Heart right ventricle (tissue), 16 donors: Measurements from ENCODE around the gene TFB2M. TPM values are rescaled to one million over a fixed set of nuclear protein-coding genes. Genes with fewer than 3 reads are reported as not detected.

ENCODE experiments used
- ATAC-seq, 8 donors: fragments of 200-7000 bp; cut with Tn5 transposase; one replicate each; pipeline ENCODE4 v1.9.1; 2020; ENCODE audit warnings: mild to moderate bottlenecking in 8 of 8, moderate library complexity in 8 of 8, moderate number of reproducible peaks in 1 of 8
- DNase-seq, 2 donors: peaks; one replicate each; pipeline ENCODE4 v3.0.0-alpha.2; 2020
- H3K27ac ChIP-seq, 10 donors: fragments of 200-600 bp; sonication (generic) in 2 of 10; one replicate each; pipeline versions ENCODE4 v1.5.0 to v1.8.0; 2020 to 2022; ENCODE audit warnings: mild to moderate bottlenecking in 3 of 10
- H3K27me3 ChIP-seq, 7 donors: fragments of 200-600 bp; one replicate each; pipeline ENCODE4 v1.8.0; 2021 to 2022; ENCODE audit warnings: mild to moderate bottlenecking in 2 of 7
- H3K36me3 ChIP-seq, 9 donors: fragments of 200-600 bp; sonication (generic) in 1 of 9; one replicate each; pipeline versions ENCODE4 v1.5.0 to v1.8.0; 2020 to 2022; ENCODE audit warnings: mild to moderate bottlenecking in 2 of 9
- H3K4me1 ChIP-seq, 9 donors: fragments of 200-600 bp; sonication (generic) in 1 of 9; one replicate each; pipeline versions ENCODE4 v1.5.0 to v1.8.0; 2020 to 2022; ENCODE audit warnings: mild to moderate bottlenecking in 4 of 9
- H3K4me3 ChIP-seq, 10 donors: fragments of 200-600 bp; sonication (generic) in 2 of 10; one replicate each; pipeline versions ENCODE4 v1.5.0 to v1.8.0; 2020 to 2022; ENCODE audit warnings: mild to moderate bottlenecking in 7 of 10, moderate library complexity in 2 of 10
- H3K9me3 ChIP-seq, 11 donors: fragments of 200-600 bp in 10 of 11; sonication (generic) in 2 of 11; one replicate each; pipeline versions ENCODE4 v1.5.0 to v1.8.0; 2013 to 2022; ENCODE audit warnings: mild to moderate bottlenecking in 2 of 11, control low read depth in 1 of 11, moderate library complexity in 1 of 11
- WGBS, 2 donors: extraction: QIAGEN DNeasy Blood & Tissue Kit; methylation state at CpG; one replicate each; pipeline ENCODE4 v1.1.7; 2013; ENCODE audit warnings: inconsistent platforms in 1 of 2; 5-methylcytosine and 5-hydroxymethylcytosine counted together
- intact Hi-C, 10 donors: fragments of 100-400 bp; cut with DNase I; formaldehyde crosslinking; loops; one replicate each; pipeline versions ENCODE4 v1.11.1 to v1.14.2; 2022
- polyA plus RNA-seq, 2 donors: library from polyadenylated mRNA; stranded (reverse); fragments of 200-250 nt; gene quantifications; one replicate each; pipeline ENCODE4 v1.2.3, GENCODE V29; 2013
- total RNA-seq, 10 donors: library from RNA; stranded (reverse); fragmentation: NEBNext Ultra II Directional in 3 of 10; extraction: Animal tissue kit (Norgen Biotek cat#: 25700) in 3 of 10; gene quantifications; one replicate each; pipeline versions ENCODE4 v1.2.1 to v1.2.4, GENCODE V29; 2021 to 2023
- TF ChIP-seq, protein P1 (sequence below), 9 donors: fragments of 200-600 bp; sonication (generic) in 2 of 9; IDR thresholded peaks; one replicate each; pipeline versions ENCODE4 v1.5.0 to v1.8.0; 2021 to 2022; ENCODE audit warnings: antibody characterized with exemption in 9 of 9, mild to moderate bottlenecking in 5 of 9, moderate library complexity in 1 of 9
- donor health status: Arrhythmogenic right ventricular cardiomyopathy.
- donor health status: ischemic (EF 13 %, LVEDD 7.1; RV severe dilation, severe dysfunction).
- donor health status: healthy with polysubstance abuse.
- donor health status: DM: no; HTN: yes; CAD: no.
- donor health status: DM: no; HTN: no; CAD: no.
- donor health status: ischemic (EF 25% LVEDD 6.9; RV normal size, moderate dysfunction).
- donor health status: ischemic (EF 25% LVEDD 5.7; RV mildly dilated, moderate dysfunction).
- donor health status: healthy.
- donor health status: DM: yes; HTN: yes; CAD: no.
- donor health status: Ischemic cardiomyopathy.
- donor health status: ischemic (EF 35%, LVEDD 5.7; RV mildly dilated, moderate dysfunction).
- donor health status: nonischemic (EF 11% LVEDD 7.7; RV severe dilation, severe dysfunction).
- donor health status: DM: yes; HTN: yes; CAD: no.
- donor health status: PGD.
- donor health status: ischemic (EF 29% LVEDD 5.4; RV normal size, mild dysfunction).
- donor health status: nonischemic (EF 23%, LVEDD 6.1; RV moderate dilation, normal function).

The TFB2M gene
- total and polyA plus RNA-seq, 12 donors: 2.9 to 16.5 (median 13.1) TPM

DNA sequence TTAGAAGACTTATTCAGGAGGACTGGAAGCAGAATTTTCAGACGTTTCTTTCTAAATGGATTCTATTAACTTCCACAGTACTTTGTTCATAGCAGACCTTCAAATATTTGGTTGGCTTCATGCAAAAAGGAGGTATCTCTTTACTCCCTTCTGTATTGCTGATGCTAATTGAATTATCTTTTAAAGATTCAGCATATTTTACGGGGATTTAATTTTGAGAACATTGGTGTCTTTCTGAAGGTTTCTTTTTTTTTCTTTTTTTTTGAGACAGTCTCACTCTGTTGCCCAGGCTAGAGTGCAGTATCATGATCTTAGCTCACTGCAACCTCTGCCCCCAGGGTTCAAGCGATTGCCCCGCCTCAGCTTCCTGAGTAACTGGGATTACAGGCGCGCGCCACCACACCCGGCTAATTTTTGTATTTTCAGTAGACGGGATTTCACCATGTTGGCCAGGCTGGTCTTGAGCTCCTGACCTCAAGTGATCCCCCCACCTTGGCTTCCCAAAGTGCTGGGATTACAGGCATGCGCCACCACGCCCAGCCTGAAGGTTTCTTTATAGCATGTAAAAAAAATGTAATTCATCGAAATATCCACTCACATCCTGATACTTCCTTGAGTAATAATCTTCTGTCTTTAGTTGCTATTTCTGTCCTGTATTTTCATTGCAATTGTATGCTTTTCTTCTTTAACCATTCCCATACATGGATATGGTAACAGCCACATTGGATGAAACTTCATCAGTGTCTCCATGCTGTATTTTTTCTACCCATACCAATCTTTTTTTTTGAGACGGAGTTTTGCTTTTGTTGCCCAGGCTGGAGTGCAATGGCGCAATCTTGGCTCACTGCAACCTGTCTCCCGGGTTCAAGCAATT lies 14.7 kb upstream of the TFB2M start:
- Histone ChIP-seq H3K27me3 (no peaks in the 10 kb centered on the region), H3K4me3 (no peak overlapping the region), H3K9me3 (no peaks in the 10 kb centered on the region), H3K4me1 (peaks cover 10 to 86% (median 71%) of the 10 kb centered on the region in 9 donors), H3K27ac (peak overlapping the region in 6 of 10 donors; percentile 41 to 68 (median 60)), H3K36me3 (peaks cover 0 to 11% (median 0%) of the 10 kb centered on the region in 9 donors)
- TF ChIP-seq, protein P1, sequence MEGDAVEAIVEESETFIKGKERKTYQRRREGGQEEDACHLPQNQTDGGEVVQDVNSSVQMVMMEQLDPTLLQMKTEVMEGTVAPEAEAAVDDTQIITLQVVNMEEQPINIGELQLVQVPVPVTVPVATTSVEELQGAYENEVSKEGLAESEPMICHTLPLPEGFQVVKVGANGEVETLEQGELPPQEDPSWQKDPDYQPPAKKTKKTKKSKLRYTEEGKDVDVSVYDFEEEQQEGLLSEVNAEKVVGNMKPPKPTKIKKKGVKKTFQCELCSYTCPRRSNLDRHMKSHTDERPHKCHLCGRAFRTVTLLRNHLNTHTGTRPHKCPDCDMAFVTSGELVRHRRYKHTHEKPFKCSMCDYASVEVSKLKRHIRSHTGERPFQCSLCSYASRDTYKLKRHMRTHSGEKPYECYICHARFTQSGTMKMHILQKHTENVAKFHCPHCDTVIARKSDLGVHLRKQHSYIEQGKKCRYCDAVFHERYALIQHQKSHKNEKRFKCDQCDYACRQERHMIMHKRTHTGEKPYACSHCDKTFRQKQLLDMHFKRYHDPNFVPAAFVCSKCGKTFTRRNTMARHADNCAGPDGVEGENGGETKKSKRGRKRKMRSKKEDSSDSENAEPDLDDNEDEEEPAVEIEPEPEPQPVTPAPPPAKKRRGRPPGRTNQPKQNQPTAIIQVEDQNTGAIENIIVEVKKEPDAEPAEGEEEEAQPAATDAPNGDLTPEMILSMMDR (IDR thresholded peaks at IDR 0.05): no peak
- intact Hi-C loops: no loop called here
- 89 to 92% methylated on average over 15 of the region's 15 CpGs for WGBS, 2 donors
- DNase-seq (no peak), ATAC-seq (no peak)

GRCh38 chr1:246579818-246580217 lies 13.8 kb upstream of the TFB2M start:
- Histone ChIP-seq H3K27ac (peak overlapping the region; percentile 20 to 68 (median 48)), H3K36me3 (peaks cover 0 to 10% (median 0%) of the 10 kb centered on the region in 9 donors), H3K4me3 (no peak overlapping the region), H3K27me3 (no peaks in the 10 kb centered on the region), H3K9me3 (no peaks in the 10 kb centered on the region), H3K4me1 (peaks cover 10 to 81% (median 66%) of the 10 kb centered on the region in 9 donors)
- TF ChIP-seq, protein P1 (IDR thresholded peaks at IDR 0.05): no peak
- intact Hi-C loops: no loop called here
- 5 to 19% methylated on average over 3 of the region's 3 CpGs for WGBS, 2 donors
- DNase-seq: no peak
- ATAC-seq: peak in 4 of 8 donors; percentile 45 to 52 (median 49)

- no peak for ATAC-seq
These were observed 11.7 kb upstream of the TFB2M start for GRCh38 chr1:246577720-246578106.

GRCh38 chr1:246577082-246577719 lies 11.1 kb upstream of the TFB2M start:
- Histone ChIP-seq H3K4me3 (no peak overlapping the region), H3K27me3 (no peaks in the 10 kb centered on the region), H3K4me1 (peaks cover 5 to 75% (median 56%) of the 10 kb centered on the region in 9 donors), H3K36me3 (no peaks in the 10 kb centered on the region), H3K27ac (peak overlapping the region in 3 of 10 donors; percentile 9 to 17 (median 9)), H3K9me3 (no peaks in the 10 kb centered on the region)
- TF ChIP-seq, protein P1 (IDR thresholded peaks at IDR 0.05): no peak
- DNase-seq (no peak), ATAC-seq (no peak)
- WGBS, 2 donors: 75 to 81% methylated on average over 5 of the region's 5 CpGs
- intact Hi-C loops: no loop called here

More at GRCh38 chr1:246577720-246578106, 11.7 kb upstream of the TFB2M start:
- Histone ChIP-seq H3K9me3 (no peaks in the 10 kb centered on the region), H3K27me3 (no peaks in the 10 kb centered on the region), H3K4me3 (no peak overlapping the region), H3K4me1 (peaks cover 5 to 76% (median 54%) of the 10 kb centered on the region in 9 donors), H3K27ac (peak overlapping the region in 2 of 10 donors; percentile 9 to 17), H3K36me3 (no peaks in the 10 kb centered on the region)
- TF ChIP-seq, protein P1 (IDR thresholded peaks at IDR 0.05): no peak
- 37 to 49% methylated on average over 2 of the region's 2 CpGs for WGBS, 2 donors
- DNase-seq: no peak
- intact Hi-C loops: no loop called here
